ENCODE measurements around the gene OBSL1.

DNA sequence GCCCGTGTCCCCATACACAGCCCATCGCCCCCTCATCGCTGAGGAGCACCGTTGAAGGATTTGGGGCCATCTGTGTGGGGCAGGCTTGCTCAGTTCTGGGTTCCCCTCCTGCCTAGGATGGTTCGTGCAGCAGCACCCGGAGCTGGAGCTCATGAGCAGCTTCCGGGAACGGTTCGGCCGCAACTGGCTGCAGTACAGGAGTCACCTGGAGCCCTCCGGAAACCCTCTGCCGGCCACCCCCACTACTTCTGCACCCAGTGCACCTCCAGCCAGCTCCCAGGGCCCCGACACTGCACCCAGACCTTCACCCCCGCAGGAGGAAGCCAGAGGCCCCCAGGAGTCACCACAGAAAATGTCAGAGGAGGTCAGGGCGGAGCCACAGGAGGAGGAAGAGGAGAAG is 36.6 kb upstream of the OBSL1 start:
- TF ChIP-seq, protein P1, sequence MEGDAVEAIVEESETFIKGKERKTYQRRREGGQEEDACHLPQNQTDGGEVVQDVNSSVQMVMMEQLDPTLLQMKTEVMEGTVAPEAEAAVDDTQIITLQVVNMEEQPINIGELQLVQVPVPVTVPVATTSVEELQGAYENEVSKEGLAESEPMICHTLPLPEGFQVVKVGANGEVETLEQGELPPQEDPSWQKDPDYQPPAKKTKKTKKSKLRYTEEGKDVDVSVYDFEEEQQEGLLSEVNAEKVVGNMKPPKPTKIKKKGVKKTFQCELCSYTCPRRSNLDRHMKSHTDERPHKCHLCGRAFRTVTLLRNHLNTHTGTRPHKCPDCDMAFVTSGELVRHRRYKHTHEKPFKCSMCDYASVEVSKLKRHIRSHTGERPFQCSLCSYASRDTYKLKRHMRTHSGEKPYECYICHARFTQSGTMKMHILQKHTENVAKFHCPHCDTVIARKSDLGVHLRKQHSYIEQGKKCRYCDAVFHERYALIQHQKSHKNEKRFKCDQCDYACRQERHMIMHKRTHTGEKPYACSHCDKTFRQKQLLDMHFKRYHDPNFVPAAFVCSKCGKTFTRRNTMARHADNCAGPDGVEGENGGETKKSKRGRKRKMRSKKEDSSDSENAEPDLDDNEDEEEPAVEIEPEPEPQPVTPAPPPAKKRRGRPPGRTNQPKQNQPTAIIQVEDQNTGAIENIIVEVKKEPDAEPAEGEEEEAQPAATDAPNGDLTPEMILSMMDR (IDR thresholded peaks at IDR 0.05) = no peak
- TF ChIP-seq EZH2 (IDR thresholded peaks at IDR 0.05; ENCODE audit: borderline replicate concordance, insufficient read depth, low read depth, low read length, poor library complexity, severe bottlenecking) = no peak
